ENCODE measurements around the gene DLX6. TPM values are rescaled to one million over a fixed set of nuclear protein-coding genes. Genes with fewer than 3 reads are reported as not detected.
A peak's percentile ranks its signal among the peaks of the same experiment; 100 is the strongest.

DLX6 gene
- total RNA-seq, 1 experiment from 2014 or later: 1.3 TPM

- Histone ChIP-seq H3K36me3 (ENCODE audit: control insufficient read depth, insufficient read depth, low read length) (no peaks in the 10 kb centered on the region), H3K27me3 (ENCODE audit: control insufficient read depth, insufficient read depth, low read length) (no peaks in the 10 kb centered on the region), H3K27ac (ENCODE audit: low read length) (no peak overlapping the region), H3K4me1 (ENCODE audit: control insufficient read depth, insufficient read depth, low read length) (0 out of 2 replicates have a peak, but pooled peaks cover 2% of the 10 kb centered on the region), H3K4me3 (ENCODE audit: low read depth in 2 of 2, low read length in 2 of 2) (peak overlapping the region; percentile 49 to 63), H3K9me3 (ENCODE audit: control insufficient read depth, insufficient read depth, low read depth, low read length) (no peaks in the 10 kb centered on the region)
- DNase-seq (ENCODE audit: low read depth, low spot score): no peak
- intact Hi-C loops (cut with micrococcal nuclease; ENCODE audit: unreplicated experiment): no loop called here
- in situ Hi-C loops (cut with HindIII; ENCODE audit: low pct_unique_long_range_greater_than_20kb, low sequenced_read_pairs): no loop called here
- BruUV-seq (replicated peaks): no TSS peak
- ChIA-PET POLR2A (interaction anchor here (0.6 to 0.7 kb wide), 2 partner anchors 8 to 12 kb away, joined by 5 to 9 read pairs; no protein-coding TSS in a partner anchor), CTCF (no interaction called here)
- peak; percentile 87 for ATAC-seq
- TF ChIP-seq TCF7L2 (IDR thresholded peaks at IDR 0.05; ENCODE audit: low read depth, low read length) (no peak), CTCF (IDR thresholded peaks at IDR 0.05) (no peak; the same call in 1 of the 2 replicates), SIN3A (IDR thresholded peaks at IDR 0.05; ENCODE audit: borderline replicate concordance, insufficient read depth, low read depth, low read length) (no peak), REST (IDR thresholded peaks at IDR 0.05; ENCODE audit: insufficient read depth in 1 of 2, low read depth in 2 of 2, low read length in 1 of 2) (no peak), POLR2AphosphoS5 (IDR thresholded peaks at IDR 0.05; ENCODE audit: low read depth, low read length) (no peak)
Measured at GRCh38 chr7:97006055-97006815, 882 bp downstream of the DLX6 start.

GRCh38 chr7:97006816-97007582 is 1.6 kb downstream of the DLX6 start:
- peak overlapping the region; percentile 49 for H3K4me3 ChIP-seq (ENCODE audit: low read depth in 2 of 2, low read length in 2 of 2)
- POLR2A ChIA-PET: no interaction called here
- DNase-seq (ENCODE audit: low read depth, low spot score): no peak
- no peaks in the 10 kb centered on the region for H3K9me3 ChIP-seq (ENCODE audit: control insufficient read depth, insufficient read depth, low read depth, low read length)
- H3K27me3 ChIP-seq (ENCODE audit: control insufficient read depth, insufficient read depth, low read length): peaks cover 5% of the 10 kb centered on the region; the same call in 1 of the 2 replicates
- BruUV-seq (replicated peaks): no TSS peak
- 0 out of 2 replicates have a peak, but pooled peaks have one; percentile 2 for ATAC-seq
- TF ChIP-seq POLR2AphosphoS5 (IDR thresholded peaks at IDR 0.05; ENCODE audit: low read depth, low read length): no peak
- TF ChIP-seq TCF7L2 (IDR thresholded peaks at IDR 0.05; ENCODE audit: low read depth, low read length): no peak
- TF ChIP-seq SIN3A (IDR thresholded peaks at IDR 0.05; ENCODE audit: borderline replicate concordance, insufficient read depth, low read depth, low read length): no peak
- no peak for TF ChIP-seq REST (IDR thresholded peaks at IDR 0.05; ENCODE audit: insufficient read depth in 1 of 2, low read depth in 2 of 2, low read length in 1 of 2)
- no peak for TF ChIP-seq CTCF (IDR thresholded peaks at IDR 0.05)
- CTCF ChIA-PET: no interaction called here
- no peak overlapping the region for H3K27ac ChIP-seq (ENCODE audit: low read length)
- in situ Hi-C loops (cut with HindIII; ENCODE audit: low pct_unique_long_range_greater_than_20kb, low sequenced_read_pairs) (no loop called here), intact Hi-C loops (cut with micrococcal nuclease; ENCODE audit: unreplicated experiment) (no loop called here)
- H3K4me1 ChIP-seq (ENCODE audit: control insufficient read depth, insufficient read depth, low read length): 0 out of 2 replicates have a peak, but pooled peaks cover 2% of the 10 kb centered on the region
- no peaks in the 10 kb centered on the region for H3K36me3 ChIP-seq (ENCODE audit: control insufficient read depth, insufficient read depth, low read length)
